ENCODE results near the gene ALK. TPM values are rescaled to one million over a fixed set of nuclear protein-coding genes. Genes with fewer than 3 reads are reported as not detected.

The ALK gene
- total RNA-seq, 1 experiment from 2014 or later: not detected

DNA sequence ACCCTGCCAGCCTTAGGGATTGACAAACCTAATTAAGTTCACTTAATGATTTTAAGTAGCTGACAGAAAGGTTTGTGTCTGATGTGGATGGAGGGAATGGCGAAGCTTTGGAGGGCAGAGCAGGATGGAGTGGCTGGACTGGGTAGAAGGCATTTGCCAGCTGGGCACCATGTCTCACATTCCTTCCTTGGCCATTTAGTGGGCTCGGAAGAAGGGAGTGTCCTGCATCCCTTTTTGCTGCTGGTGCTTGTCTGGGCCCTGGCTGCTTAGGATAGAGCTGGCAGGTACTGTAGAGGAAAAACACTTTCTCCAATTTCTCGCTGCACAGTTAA lies 639.5 kb downstream of the ALK start:
- Histone ChIP-seq H2BK20ac (ENCODE audit: low read depth, low read length, poor library complexity, severe bottlenecking) (no peak overlapping the region), H2BK5ac (ENCODE audit: insufficient read length, low read length) (no peak overlapping the region), H3K79me1 (ENCODE audit: insufficient read depth, low read depth, low read length, poor library complexity, severe bottlenecking) (no peaks in the 10 kb centered on the region), H3T11ph (ENCODE audit: low read length) (no peak overlapping the region), H3K4me1 (ENCODE audit: insufficient read depth, low read length) (no peaks in the 10 kb centered on the region), H3K23ac (ENCODE audit: insufficient read length, low read depth, low read length) (no peak overlapping the region), H3K4me2 (ENCODE audit: insufficient read depth, insufficient read length, low read length) (no peak overlapping the region), H4K20me1 (ENCODE audit: control insufficient read depth, insufficient read depth, insufficient read length) (no peaks in the 10 kb centered on the region), H3K79me2 (ENCODE audit: insufficient read depth, low read length) (no peaks in the 10 kb centered on the region), H2BK120ac (ENCODE audit: low read depth, low read length, poor library complexity, severe bottlenecking) (no peak overlapping the region), H4K5ac (ENCODE audit: insufficient read length, low read depth, low read length) (no peak overlapping the region), H3K9ac (ENCODE audit: extremely low read depth, insufficient read length, low read length) (no peak overlapping the region), H4K91ac (ENCODE audit: insufficient read length, low read depth, low read length) (no peak overlapping the region), H3K23me2 (ENCODE audit: insufficient read length, low read depth, low read length, poor library complexity, severe bottlenecking) (no peaks in the 10 kb centered on the region), H3K18ac (ENCODE audit: insufficient read length, low read depth, low read length) (no peak overlapping the region), H3K56ac (ENCODE audit: insufficient read length, low read depth, low read length) (no peak overlapping the region), H4K8ac (replicated peaks; ENCODE audit: insufficient read length, low read depth, low read length) (no peak overlapping the region), H3K27ac (ENCODE audit: insufficient read length, low read depth, low read length) (no peak overlapping the region), H3K14ac (ENCODE audit: insufficient read depth, low read length) (no peak overlapping the region), H3K9me3 (ENCODE audit: control insufficient read depth, low read depth, low read length) (no peaks in the 10 kb centered on the region), H3K27me3 (ENCODE audit: insufficient read depth, low read length) (no peaks in the 10 kb centered on the region), H2AFZ (ENCODE audit: low read length) (no peak overlapping the region), H2BK12ac (ENCODE audit: insufficient read length, low read depth, low read length) (no peak overlapping the region), H3K4ac (ENCODE audit: low read depth, low read length) (no peak overlapping the region), H2AK5ac (ENCODE audit: insufficient read length, low read length) (no peak overlapping the region), H2BK15ac (ENCODE audit: low read depth, low read length) (no peak overlapping the region)
- H3K27me3 Mint-ChIP-seq (ENCODE audit: low read depth): peaks cover 15% of the 10 kb centered on the region
- WGBS (ENCODE audit: extremely low coverage, insufficient read length, low lambda C conversion rate): no CpG with 5 or more reads among the region's 3 CpGs
- H3K36me3 Mint-ChIP-seq (ENCODE audit: insufficient read depth in 1 of 3, low read depth in 3 of 3): peaks cover 2 to 5% (median 2%) of the 10 kb centered on the region in 3 experiments; a peak in 2 of 7 replicates
- TF ChIP-seq, protein P1, sequence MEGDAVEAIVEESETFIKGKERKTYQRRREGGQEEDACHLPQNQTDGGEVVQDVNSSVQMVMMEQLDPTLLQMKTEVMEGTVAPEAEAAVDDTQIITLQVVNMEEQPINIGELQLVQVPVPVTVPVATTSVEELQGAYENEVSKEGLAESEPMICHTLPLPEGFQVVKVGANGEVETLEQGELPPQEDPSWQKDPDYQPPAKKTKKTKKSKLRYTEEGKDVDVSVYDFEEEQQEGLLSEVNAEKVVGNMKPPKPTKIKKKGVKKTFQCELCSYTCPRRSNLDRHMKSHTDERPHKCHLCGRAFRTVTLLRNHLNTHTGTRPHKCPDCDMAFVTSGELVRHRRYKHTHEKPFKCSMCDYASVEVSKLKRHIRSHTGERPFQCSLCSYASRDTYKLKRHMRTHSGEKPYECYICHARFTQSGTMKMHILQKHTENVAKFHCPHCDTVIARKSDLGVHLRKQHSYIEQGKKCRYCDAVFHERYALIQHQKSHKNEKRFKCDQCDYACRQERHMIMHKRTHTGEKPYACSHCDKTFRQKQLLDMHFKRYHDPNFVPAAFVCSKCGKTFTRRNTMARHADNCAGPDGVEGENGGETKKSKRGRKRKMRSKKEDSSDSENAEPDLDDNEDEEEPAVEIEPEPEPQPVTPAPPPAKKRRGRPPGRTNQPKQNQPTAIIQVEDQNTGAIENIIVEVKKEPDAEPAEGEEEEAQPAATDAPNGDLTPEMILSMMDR (conservative IDR thresholded peaks at IDR 0.05): no peak
- DNase-seq: peak; percentile 12
- H3K27ac Mint-ChIP-seq: no peak overlapping the region
- peaks cover 21 to 23% of the 10 kb centered on the region in 2 experiments for H3K4me1 Mint-ChIP-seq
- H3K9me3 Mint-ChIP-seq: peaks cover 3 to 8% of the 10 kb centered on the region in 2 experiments; a peak in 2 of 5 replicates
- H3K4me3 Mint-ChIP-seq: no peak overlapping the region
